PC-9 (cell line): ENCODE measurements around the gene WBP1. TPM values are rescaled to one million over a fixed set of nuclear protein-coding genes. Genes with fewer than 3 reads are reported as not detected.

Experiments used
- BruUV-seq: library from RNA; stranded (reverse); fragments of 400-500 nt; replicated peaks from 2 replicates; lab custom pipeline; 2021; lab: Mats Ljungman, UMichigan
- CTCF ChIA-PET: fragments of 300-600 bp; sonication (Branson Sonifier 250); formaldehyde crosslinking; loops from one replicate; lab custom pipeline; 2022; ENCODE audit warnings: antibody characterized with exemption; lab: Charles Lee
- POLR2A ChIA-PET: fragments of 300-600 bp; sonication (Branson Sonifier 250); formaldehyde crosslinking; loops from one replicate; lab custom pipeline; 2022; ENCODE audit warnings: antibody characterized with exemption; ENCODE audit not compliant: unreplicated experiment; lab: Charles Lee
- DNase-seq, 2 experiments: peaks; one replicate each; pipeline versions ENCODE4 v3.0.0 to v3.0.0-alpha.2; 2015 to 2022; ENCODE audit warnings: mixed read lengths in 1 of 2
- H2AFZ ChIP-seq: fragments of 200-600 bp; sonication (generic); 2 replicates; pipeline ENCODE4 v1.8.1; 2017; ENCODE audit warnings: antibody characterized with exemption
- H3F3A ChIP-seq: fragments of 200-600 bp; sonication (generic); 2 replicates; pipeline ENCODE4 v1.8.1; 2017; ENCODE audit warnings: antibody characterized with exemption, mild to moderate bottlenecking, low read depth; ENCODE audit not compliant: insufficient read depth
- H3K27ac ChIP-seq: fragments of 200-600 bp; sonication (generic); 2 replicates; pipeline ENCODE4 v1.6.1; 2016; ENCODE audit warnings: mixed run types
- H3K27me3 ChIP-seq: fragments of 200-600 bp; sonication (generic); 2 replicates; pipeline ENCODE4 v1.6.1; 2016; ENCODE audit warnings: low read depth, mixed run types; ENCODE audit not compliant: insufficient read depth
- H3K36me3 ChIP-seq: fragments of 200-600 bp; sonication (generic); 2 replicates; pipeline ENCODE4 v1.6.1; 2016; ENCODE audit warnings: low read depth, mixed run types
- H3K4me1 ChIP-seq: fragments of 200-600 bp; sonication (generic); replicated peaks from 2 replicates; pipeline ENCODE4 v1.6.1; 2016; ENCODE audit warnings: mixed run types; ENCODE audit not compliant: insufficient read depth
- H3K4me2 ChIP-seq: fragments of 200-600 bp; sonication (generic); 2 replicates; pipeline ENCODE4 v1.6.1; 2017; ENCODE audit warnings: mixed run types
- H3K4me3 ChIP-seq: fragments of 200-600 bp; sonication (generic); 2 replicates; pipeline ENCODE4 v1.6.1; 2016; ENCODE audit warnings: mixed run types
- H3K79me2 ChIP-seq: fragments of 200-600 bp; sonication (generic); 2 replicates; pipeline ENCODE4 v1.6.1; 2017; ENCODE audit warnings: low read depth, mixed run types
- H3K9me2 ChIP-seq: fragments of 200-600 bp; sonication (generic); 2 replicates; pipeline ENCODE4 v1.8.1; 2017; ENCODE audit warnings: mild to moderate bottlenecking; ENCODE audit not compliant: insufficient read depth
- H3K9me3 ChIP-seq: fragments of 200-600 bp; sonication (generic); 2 replicates; pipeline ENCODE4 v1.8.1; 2016; ENCODE audit warnings: low read depth; ENCODE audit not compliant: insufficient read depth
- H4K20me1 ChIP-seq: fragments of 200-600 bp; sonication (generic); 2 replicates; pipeline ENCODE4 v1.8.1; 2017; ENCODE audit not compliant: insufficient read depth
- EZH2 ChIP-seq: fragments of 200-600 bp; sonication (generic); IDR thresholded peaks from 2 replicates; pipeline ENCODE4 v1.8.0; 2017; ENCODE audit warnings: antibody characterized with exemption, low read depth
- intact Hi-C: fragments of 100-400 bp; cut with micrococcal nuclease; formaldehyde crosslinking; loops from one replicate; pipeline ENCODE4 v1.10.0; 2022; ENCODE audit not compliant: unreplicated experiment
- total RNA-seq: library from RNA; stranded (reverse); gene quantifications from 2 replicates; pipeline ENCODE4 v1.2.3, GENCODE V29; 2021
- TF ChIP-seq, protein P1 (sequence below): fragments of 200-600 bp; sonication (generic); conservative IDR thresholded peaks from 2 replicates; pipeline ENCODE4 v1.6.1; 2017; ENCODE audit warnings: mixed run types, antibody characterized with exemption, mild to moderate bottlenecking, moderate library complexity

WBP1 gene
- total RNA-seq, 1 experiment from 2014 or later, result 68.0 TPM

DNA sequence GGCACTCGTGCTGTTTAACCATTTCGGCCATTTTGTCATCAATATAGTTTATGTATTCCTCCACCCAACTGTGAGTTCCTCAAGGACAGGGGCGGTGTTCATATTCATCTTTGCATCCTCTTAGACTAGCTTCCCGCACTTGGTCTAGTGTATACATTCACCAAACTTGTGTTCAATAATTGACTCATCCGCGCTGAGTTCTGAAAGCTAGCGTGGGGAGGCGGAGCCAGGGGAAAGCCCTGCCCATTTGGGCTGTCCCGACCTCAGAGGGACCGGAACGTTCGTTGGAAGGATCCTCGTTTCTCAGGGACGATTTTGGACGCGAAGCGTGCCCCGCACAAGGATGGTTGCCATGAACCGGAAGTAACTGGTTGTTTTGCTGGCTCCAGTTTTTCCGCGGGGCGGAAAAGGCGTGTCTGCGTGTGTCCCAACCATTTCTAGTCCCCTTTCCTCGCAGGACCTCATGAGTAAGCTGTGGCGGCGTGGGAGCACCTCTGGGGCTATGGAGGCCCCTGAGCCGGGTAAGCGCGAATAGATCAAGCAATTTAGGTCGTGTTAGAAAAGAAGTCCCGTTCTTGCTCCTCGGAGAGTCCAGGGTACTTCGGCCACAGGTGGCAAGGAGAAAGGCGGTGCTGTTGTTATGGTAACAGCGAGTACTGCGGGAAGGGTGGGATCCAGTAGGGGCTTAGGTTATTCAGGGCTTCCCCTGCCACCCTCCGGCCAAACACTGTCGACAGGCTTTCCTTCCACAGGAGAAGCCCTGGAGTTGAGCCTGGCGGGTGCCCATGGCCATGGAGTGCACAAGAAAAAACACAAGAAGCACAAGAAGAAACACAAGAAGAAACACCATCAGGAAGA, 3.4 kb upstream of the WBP1 start, which contains the start of gene INO80B:
Gene INO80B, plus strand, starts transcription at position 434 of the 858 bp plus-strand sequence. Its CDS starts 30 bp downstream, at position 464.
- H3F3A ChIP-seq, result peaks cover 22% of the 10 kb centered on the region
- H3K9me2 ChIP-seq, result no peaks in the 10 kb centered on the region
- H4K20me1 ChIP-seq, result no peaks in the 10 kb centered on the region
- intact Hi-C loops, result loop anchor here (1.0 to 10.0 kb wide), 3 partner anchors 28 to 190 kb away; partner anchors contain the start of genes PCGF1 and TTC31
- CTCF ChIA-PET, result no interaction called here
- H3K27me3 ChIP-seq, result no peaks in the 10 kb centered on the region
- POLR2A ChIA-PET, result interaction anchor here (0.5 kb wide), 1 partner anchor 588 kb away, joined by 3 read pairs; no protein-coding TSS in a partner anchor
- DNase-seq, result peak; percentile 95 to 96
- H3K27ac ChIP-seq, result no peak within 1 kb of the TSS
- no TSS peak for BruUV-seq
- H3K4me3 ChIP-seq, result peak within 1 kb of the TSS; percentile 84
- H3K36me3 ChIP-seq, result no peaks in the 10 kb centered on the region
- no peaks in the 10 kb centered on the region for H3K9me3 ChIP-seq
- peaks cover 22% of the 10 kb centered on the region for H3K79me2 ChIP-seq
- peaks cover 22% of the 10 kb centered on the region for H3K4me1 ChIP-seq
- H2AFZ ChIP-seq, result peak within 1 kb of the TSS; percentile 88
- peak within 1 kb of the TSS; percentile 73 for H3K4me2 ChIP-seq
- TF ChIP-seq, protein P1, sequence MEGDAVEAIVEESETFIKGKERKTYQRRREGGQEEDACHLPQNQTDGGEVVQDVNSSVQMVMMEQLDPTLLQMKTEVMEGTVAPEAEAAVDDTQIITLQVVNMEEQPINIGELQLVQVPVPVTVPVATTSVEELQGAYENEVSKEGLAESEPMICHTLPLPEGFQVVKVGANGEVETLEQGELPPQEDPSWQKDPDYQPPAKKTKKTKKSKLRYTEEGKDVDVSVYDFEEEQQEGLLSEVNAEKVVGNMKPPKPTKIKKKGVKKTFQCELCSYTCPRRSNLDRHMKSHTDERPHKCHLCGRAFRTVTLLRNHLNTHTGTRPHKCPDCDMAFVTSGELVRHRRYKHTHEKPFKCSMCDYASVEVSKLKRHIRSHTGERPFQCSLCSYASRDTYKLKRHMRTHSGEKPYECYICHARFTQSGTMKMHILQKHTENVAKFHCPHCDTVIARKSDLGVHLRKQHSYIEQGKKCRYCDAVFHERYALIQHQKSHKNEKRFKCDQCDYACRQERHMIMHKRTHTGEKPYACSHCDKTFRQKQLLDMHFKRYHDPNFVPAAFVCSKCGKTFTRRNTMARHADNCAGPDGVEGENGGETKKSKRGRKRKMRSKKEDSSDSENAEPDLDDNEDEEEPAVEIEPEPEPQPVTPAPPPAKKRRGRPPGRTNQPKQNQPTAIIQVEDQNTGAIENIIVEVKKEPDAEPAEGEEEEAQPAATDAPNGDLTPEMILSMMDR, result no peak
- no peak for TF ChIP-seq EZH2

DNA sequence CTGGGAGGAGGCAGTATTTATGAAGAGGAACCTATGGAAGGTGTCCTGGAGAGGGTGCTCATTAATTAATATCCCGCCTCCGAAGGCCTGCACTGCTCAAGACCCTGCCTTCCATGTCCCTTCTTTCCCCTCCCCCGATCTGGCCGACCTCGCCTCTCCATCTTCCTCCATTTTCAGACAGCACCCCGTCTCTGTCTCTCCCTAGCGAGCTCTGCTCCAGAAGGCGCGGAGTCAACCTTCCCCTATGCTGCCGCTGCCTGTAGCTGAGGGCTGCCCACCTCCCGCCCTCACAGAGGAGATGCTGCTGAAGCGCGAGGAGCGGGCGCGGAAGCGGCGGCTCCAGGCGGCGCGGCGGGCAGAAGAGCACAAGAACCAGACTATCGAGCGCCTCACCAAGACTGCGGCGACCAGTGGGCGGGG, 1.1 kb upstream of the WBP1 start:
- peaks cover 31% of the 10 kb centered on the region for H3F3A ChIP-seq
- H3K9me2 ChIP-seq, result no peaks in the 10 kb centered on the region
- TF ChIP-seq EZH2, result no peak
- TF ChIP-seq, protein P1, result no peak
- no peak overlapping the region for H3K4me3 ChIP-seq
- no TSS peak for BruUV-seq
- no peaks in the 10 kb centered on the region for H3K27me3 ChIP-seq
- peaks cover 6% of the 10 kb centered on the region; the same call in 1 of the 2 replicates for H3K36me3 ChIP-seq
- no peaks in the 10 kb centered on the region for H3K9me3 ChIP-seq
- H3K4me1 ChIP-seq, result peaks cover 22% of the 10 kb centered on the region
- peaks cover 22% of the 10 kb centered on the region for H3K79me2 ChIP-seq
- POLR2A ChIA-PET, result no interaction called here
- no peaks in the 10 kb centered on the region for H4K20me1 ChIP-seq
- CTCF ChIA-PET, result no interaction called here
- DNase-seq, result no peak
- no peak overlapping the region for H3K4me2 ChIP-seq
- no peak overlapping the region for H3K27ac ChIP-seq
- intact Hi-C loops, result loop anchor here (10.0 kb wide), 1 partner anchor 192 kb away; no protein-coding TSS in a partner anchor
- no peak overlapping the region for H2AFZ ChIP-seq

DNA sequence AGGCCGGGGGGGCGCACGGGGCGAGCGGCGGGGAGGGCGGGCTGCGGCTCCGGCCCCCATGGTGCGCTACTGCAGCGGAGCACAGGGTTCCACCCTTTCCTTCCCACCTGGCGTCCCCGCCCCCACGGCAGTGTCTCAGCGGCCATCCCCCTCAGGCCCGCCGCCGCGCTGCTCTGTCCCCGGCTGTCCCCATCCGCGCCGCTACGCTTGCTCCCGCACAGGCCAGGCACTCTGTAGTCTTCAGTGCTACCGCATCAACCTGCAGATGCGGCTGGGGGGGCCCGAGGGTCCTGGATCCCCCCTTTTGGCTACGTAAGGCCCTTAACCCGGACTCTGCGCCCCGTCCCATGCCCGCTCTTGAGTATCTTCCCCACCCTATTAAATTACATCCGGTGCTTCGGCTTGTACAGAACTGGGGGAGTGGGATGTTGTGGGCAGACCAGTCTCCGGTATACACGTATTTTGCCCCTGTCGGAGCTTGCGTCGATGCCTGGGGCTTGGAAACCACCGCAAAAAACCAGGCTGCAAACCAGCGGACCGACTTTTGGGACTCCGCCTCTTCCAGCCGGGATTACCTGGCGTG, 598 bp upstream of the WBP1 start:
- peak overlapping the region; percentile 79 for H3K4me2 ChIP-seq
- intact Hi-C loops, result loop anchor here (1.0 to 10.0 kb wide), 2 partner anchors 17 to 193 kb away; no protein-coding TSS in a partner anchor
- peak overlapping the region; percentile 39; the same call in 1 of the 2 replicates for H2AFZ ChIP-seq
- H3K27ac ChIP-seq, result peak overlapping the region; percentile 20; the same call in 1 of the 2 replicates
- no peak for TF ChIP-seq EZH2
- TF ChIP-seq, protein P1, result no peak
- peaks cover 22% of the 10 kb centered on the region for H3K4me1 ChIP-seq
- peak overlapping the region; percentile 47 for H3K4me3 ChIP-seq
- ChIA-PET CTCF (no interaction called here), POLR2A (interaction anchor here (0.6 to 1.2 kb wide), 5 partner anchors 11 to 721 kb away, joined by 4 to 9 read pairs (median 5); partner anchors contain the start of genes MRPL53 and TPRKB)
- H3K79me2 ChIP-seq, result peaks cover 22% of the 10 kb centered on the region
- peaks cover 30% of the 10 kb centered on the region for H3F3A ChIP-seq
- no peaks in the 10 kb centered on the region for H3K9me3 ChIP-seq
- H3K27me3 ChIP-seq, result no peaks in the 10 kb centered on the region
- peaks cover 9% of the 10 kb centered on the region for H3K36me3 ChIP-seq
- H4K20me1 ChIP-seq, result no peaks in the 10 kb centered on the region
- BruUV-seq, result no TSS peak
- no peaks in the 10 kb centered on the region for H3K9me2 ChIP-seq
- no peak for DNase-seq
